IPS-18a (cell line): Measurements from ENCODE around the gene SULF2.

ENCODE experiments used
- H3K27ac ChIP-seq: one replicate; pipeline ENCODE4 v1.5.1; 2013; ENCODE audit warnings: low read length
- H3K27me3 ChIP-seq: one replicate; pipeline ENCODE4 v1.6.1; 2013; ENCODE audit warnings: mild to moderate bottlenecking, low read length; ENCODE audit not compliant: control insufficient read depth, insufficient read depth
- H3K36me3 ChIP-seq: one replicate; pipeline ENCODE4 v1.6.1; 2013; ENCODE audit warnings: low read depth, low read length; ENCODE audit not compliant: control insufficient read depth
- H3K4me1 ChIP-seq: one replicate; pipeline ENCODE4 v1.6.1; 2013; ENCODE audit warnings: low read depth, low read length; ENCODE audit not compliant: control insufficient read depth
- H3K4me3 ChIP-seq: one replicate; pipeline ENCODE4 v1.5.1; 2013; ENCODE audit warnings: low read length
- H3K9ac ChIP-seq: one replicate; pipeline ENCODE4 v1.6.1; 2013; ENCODE audit warnings: mild to moderate bottlenecking, low read length, moderate library complexity
- H3K9me3 ChIP-seq: one replicate; pipeline ENCODE4 v1.6.1; 2013; ENCODE audit warnings: low read depth, low read length; ENCODE audit not compliant: control insufficient read depth

The SULF2 gene

DNA sequence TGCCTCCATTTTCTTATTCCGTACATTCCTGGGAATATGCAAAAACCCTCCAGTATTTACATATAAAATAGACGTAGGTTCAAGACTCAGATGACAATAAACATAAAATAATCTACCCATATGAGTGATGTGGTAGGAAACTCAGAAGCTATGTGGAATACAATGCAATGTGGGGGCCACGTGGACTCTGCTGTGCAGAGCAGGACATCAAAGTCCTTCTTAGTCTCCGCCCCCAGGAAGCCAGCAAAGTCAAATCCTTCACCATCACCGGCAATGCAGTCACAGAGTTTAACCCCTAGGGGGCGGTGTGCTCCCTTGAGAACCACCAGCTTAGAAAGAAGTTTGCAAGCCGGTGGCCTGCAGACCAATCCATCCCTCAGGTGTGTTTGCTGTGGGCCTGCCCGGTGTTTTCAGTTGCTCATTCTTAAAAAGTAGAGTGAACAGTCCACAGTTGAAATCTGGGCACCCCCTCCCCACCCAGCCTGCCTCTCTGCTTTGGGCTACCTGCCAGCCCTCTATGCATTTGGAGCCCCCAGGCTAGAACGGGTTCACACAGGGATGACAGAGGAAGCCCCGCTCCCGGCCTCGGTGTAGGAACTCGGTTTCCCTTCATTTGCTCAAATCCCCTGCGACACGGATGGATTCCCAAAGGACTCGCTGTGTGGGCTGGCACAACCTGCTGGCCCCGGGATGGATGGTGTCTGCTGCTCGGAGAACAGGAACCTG is 59.9 kb downstream of the SULF2 start:
- H3K4me1 ChIP-seq: peaks cover 11% of the 10 kb centered on the region
- no peak overlapping the region for H3K9ac ChIP-seq
- H3K27me3 ChIP-seq: no peaks in the 10 kb centered on the region
- no peaks in the 10 kb centered on the region for H3K36me3 ChIP-seq
- H3K4me3 ChIP-seq: no peak overlapping the region
- H3K9me3 ChIP-seq: no peaks in the 10 kb centered on the region
- H3K27ac ChIP-seq: no peak overlapping the region

DNA sequence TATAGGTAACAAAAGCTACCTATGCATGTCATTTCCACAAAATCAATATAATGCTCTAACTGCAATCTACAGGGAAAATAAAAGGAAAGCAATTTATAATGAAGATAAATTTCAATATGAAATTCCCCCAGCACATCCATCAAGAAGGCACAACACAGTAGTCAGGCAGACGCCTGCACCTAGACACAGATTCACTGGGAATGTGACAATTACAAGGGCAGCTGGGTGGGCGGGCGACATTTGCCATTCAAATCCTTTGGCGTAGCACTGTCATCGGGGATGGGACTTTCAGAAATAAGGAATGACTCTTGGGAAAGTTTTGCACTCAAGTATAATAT is 60.4 kb downstream of the SULF2 start:
- peaks cover 11% of the 10 kb centered on the region for H3K4me1 ChIP-seq
- H3K27me3 ChIP-seq: no peaks in the 10 kb centered on the region
- no peaks in the 10 kb centered on the region for H3K9me3 ChIP-seq
- no peaks in the 10 kb centered on the region for H3K36me3 ChIP-seq
- H3K27ac ChIP-seq: no peak overlapping the region
- H3K9ac ChIP-seq: no peak overlapping the region
- H3K4me3 ChIP-seq: no peak overlapping the region

DNA sequence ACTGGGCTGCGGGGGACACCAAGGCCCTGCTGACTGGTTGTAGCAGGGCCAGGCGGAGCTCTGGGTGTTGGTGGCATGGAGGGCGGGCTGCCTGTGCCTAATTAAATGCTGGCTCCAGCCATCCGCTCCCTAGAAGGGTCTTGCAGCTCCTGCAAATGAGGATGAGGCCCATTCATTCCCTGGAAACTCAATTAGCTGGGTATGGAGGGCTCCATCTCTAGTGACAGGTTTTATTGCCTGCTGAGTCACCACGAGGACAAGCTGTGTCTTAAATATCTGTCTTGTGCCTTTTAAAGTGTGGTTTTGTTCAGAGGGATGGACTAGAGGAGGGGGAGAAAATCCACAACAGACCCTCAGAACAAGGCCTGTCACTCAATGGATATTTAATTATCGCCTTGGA is 60.9 kb downstream of the SULF2 start:
- Histone ChIP-seq H3K27me3 (no peaks in the 10 kb centered on the region), H3K27ac (no peak overlapping the region), H3K36me3 (no peaks in the 10 kb centered on the region), H3K4me1 (peaks cover 11% of the 10 kb centered on the region), H3K4me3 (no peak overlapping the region), H3K9me3 (no peaks in the 10 kb centered on the region), H3K9ac (no peak overlapping the region)

DNA sequence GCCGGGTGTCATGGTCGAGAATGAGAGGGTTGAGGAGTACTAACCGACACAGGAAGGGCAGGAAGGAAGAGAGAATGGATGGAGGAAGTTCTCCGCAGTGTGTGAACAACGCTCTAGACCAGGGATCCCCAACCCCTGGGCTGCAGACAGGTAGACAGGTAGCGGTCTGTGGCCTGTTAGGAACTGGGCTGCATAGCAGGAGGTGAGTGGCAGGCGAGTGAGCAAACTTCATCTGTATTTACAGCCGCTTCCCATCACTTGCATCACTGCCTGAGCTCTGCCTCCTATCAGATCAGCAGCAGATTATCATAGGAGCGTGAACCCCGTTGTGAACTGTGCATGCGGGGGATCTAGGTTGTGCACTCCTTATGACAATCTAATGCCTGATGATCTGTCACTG is 62.0 kb downstream of the SULF2 start:
- H3K36me3 ChIP-seq: no peaks in the 10 kb centered on the region
- H3K4me1 ChIP-seq: peaks cover 11% of the 10 kb centered on the region
- H3K9me3 ChIP-seq: no peaks in the 10 kb centered on the region
- H3K27me3 ChIP-seq: no peaks in the 10 kb centered on the region
- no peak overlapping the region for H3K27ac ChIP-seq
- no peak overlapping the region for H3K9ac ChIP-seq
- H3K4me3 ChIP-seq: no peak overlapping the region

DNA sequence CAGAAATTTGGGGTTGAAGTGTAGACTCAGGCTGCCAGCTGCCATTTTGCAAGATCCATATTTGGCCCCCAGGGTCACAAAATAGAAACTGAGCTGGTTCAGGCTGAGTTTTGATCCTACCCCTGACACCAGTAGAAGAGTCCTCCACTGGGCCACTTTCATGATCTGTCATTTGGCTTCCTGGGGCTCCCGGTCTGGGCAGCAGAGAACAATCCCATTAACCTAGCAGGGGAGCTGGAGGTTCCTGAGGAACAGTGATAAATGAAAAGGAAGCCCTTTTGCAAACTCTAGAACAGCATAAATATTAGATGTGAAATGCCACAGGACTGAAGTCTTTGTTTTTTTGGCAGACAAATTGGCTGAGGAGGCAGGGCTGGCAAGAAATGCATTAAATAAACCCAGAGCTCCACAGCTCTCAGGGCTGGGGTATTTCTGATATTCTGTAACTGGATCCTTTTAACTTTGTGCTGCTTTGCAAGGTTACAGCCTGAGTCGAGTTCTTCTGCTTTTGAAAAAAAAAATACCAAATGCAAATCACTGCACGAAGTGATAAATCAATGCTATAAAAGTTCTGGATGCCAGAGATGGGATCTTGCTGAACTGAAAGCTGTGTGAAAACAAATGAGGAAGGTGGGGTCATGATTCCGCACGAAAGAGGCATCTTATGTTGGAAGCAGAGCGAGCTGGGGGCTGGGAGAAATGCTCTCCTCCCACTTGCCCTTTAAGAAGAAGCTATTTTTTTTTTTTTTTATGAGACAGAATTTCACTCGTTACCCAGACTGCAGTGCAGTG is 64.4 kb downstream of the SULF2 start:
- no peaks in the 10 kb centered on the region for H3K9me3 ChIP-seq
- no peak overlapping the region for H3K4me3 ChIP-seq
- no peak overlapping the region for H3K27ac ChIP-seq
- peaks cover 8% of the 10 kb centered on the region for H3K4me1 ChIP-seq
- H3K36me3 ChIP-seq: no peaks in the 10 kb centered on the region
- H3K9ac ChIP-seq: no peak overlapping the region
- H3K27me3 ChIP-seq: no peaks in the 10 kb centered on the region

DNA sequence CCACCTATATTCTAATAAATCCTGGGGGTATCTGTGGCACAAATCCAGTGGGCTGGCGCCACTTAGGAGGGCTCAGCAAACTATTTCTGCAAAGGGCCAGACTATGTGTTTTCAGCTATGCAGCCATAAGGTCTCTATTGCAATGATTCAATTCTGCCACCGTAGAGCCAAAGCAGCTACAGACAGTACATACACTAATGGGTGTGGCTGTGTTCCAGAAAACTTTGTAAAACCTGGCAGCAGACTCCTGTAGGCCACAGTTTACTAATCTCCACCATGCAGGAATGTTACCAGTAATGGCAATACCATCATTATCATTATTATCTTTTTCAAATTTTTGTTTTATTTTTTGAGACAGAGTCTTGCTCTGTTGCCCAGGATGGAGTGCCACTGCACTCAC is 65.7 kb downstream of the SULF2 start:
- H3K9ac ChIP-seq: no peak overlapping the region
- no peak overlapping the region for H3K4me3 ChIP-seq
- no peaks in the 10 kb centered on the region for H3K27me3 ChIP-seq
- no peaks in the 10 kb centered on the region for H3K36me3 ChIP-seq
- no peak overlapping the region for H3K27ac ChIP-seq
- H3K9me3 ChIP-seq: no peaks in the 10 kb centered on the region
- peaks cover 5% of the 10 kb centered on the region for H3K4me1 ChIP-seq

DNA sequence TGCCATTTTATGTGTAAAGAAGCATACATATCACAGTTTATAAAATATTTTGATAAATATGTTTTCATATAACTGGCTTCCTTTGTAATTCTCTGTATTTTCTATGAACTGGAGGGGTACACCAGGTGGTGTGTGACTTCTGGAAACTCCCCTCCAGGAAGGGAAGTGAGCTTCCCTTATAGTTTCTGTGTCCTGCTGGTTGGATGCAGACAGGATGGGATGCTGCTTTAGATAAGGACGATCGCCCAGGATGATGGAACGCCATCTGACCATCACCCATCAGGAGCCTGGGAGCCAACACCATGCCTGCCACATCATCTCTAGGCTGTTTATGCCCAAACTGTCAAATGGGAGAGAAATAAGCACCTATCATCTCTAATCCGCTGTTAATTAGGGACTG is 66.1 kb downstream of the SULF2 start:
- Histone ChIP-seq H3K27ac (no peak overlapping the region), H3K4me3 (no peak overlapping the region), H3K4me1 (peaks cover 5% of the 10 kb centered on the region), H3K9me3 (no peaks in the 10 kb centered on the region), H3K36me3 (no peaks in the 10 kb centered on the region), H3K9ac (no peak overlapping the region), H3K27me3 (no peaks in the 10 kb centered on the region)

DNA sequence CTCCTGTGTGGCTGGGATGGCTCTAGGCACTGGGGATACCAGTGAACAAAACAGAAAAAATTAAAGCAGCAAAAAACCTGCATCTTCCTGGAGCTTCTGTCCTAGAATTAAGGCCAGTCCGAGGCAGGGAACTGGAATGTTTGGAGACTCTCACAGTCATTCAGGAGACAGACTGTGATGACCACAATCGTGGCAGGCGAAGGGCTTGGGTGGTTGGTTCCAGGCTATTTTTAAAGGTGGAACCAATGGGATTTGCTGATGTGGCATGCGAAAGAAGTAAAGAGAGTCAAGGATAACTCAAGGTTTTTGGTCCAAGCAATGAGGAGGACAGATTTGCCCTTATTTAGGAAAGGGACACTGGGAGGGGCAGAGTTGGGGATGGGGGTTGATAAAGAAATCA is 66.9 kb downstream of the SULF2 start:
- Histone ChIP-seq H3K9me3 (no peaks in the 10 kb centered on the region), H3K4me3 (no peak overlapping the region), H3K9ac (no peak overlapping the region), H3K27me3 (no peaks in the 10 kb centered on the region), H3K4me1 (peaks cover 5% of the 10 kb centered on the region), H3K27ac (no peak overlapping the region), H3K36me3 (no peaks in the 10 kb centered on the region)

DNA sequence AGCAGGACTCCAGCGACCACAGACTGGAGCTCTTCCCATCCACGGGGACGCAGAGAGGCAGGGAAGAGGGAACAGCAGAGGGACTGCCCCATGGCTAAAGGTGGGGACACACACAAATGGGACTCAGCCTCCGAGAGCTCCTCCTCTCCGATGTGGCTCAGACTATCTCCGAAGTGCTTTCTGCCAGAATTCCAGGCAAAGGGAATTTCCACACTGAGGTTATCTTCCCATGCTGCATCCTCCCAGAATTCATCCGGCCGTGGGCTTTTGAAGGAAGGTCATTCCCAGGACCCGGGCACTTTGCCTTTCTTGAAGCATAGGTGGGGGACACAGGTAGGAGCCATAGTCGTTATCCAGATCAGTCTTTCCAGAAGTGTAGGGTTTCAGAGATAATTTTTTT is 67.9 kb downstream of the SULF2 start:
- H3K27ac ChIP-seq: no peak overlapping the region
- no peaks in the 10 kb centered on the region for H3K36me3 ChIP-seq
- H3K4me3 ChIP-seq: no peak overlapping the region
- H3K4me1 ChIP-seq: peaks cover 5% of the 10 kb centered on the region
- no peak overlapping the region for H3K9ac ChIP-seq
- no peaks in the 10 kb centered on the region for H3K27me3 ChIP-seq
- no peaks in the 10 kb centered on the region for H3K9me3 ChIP-seq

DNA sequence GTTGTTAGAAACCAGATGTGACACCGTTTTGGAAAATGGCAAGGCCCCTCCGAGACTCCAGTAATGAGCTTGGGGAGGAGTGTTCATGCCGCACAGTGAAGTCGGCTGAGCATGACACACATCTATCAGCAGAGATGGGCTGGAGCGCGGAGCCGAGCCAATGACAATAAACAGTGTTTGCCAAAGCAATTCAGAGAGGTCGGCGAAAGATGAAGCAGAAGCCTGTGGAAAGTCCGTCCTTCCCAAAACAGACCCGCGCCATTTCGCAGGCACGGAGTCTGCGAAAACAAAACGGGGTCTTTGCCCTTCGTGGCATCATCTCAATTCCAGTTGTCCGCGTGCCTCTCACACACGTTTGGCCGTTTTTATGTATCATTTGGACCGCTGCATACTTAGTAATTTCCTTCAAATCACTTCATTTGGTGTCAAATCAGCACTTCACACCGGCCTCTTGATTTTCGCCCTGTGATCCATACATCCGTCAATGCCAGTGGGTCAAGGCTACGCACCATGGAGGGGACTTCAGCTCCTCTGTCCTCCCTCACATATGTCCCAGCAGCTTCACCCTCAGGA is 71.3 kb downstream of the SULF2 start:
- Histone ChIP-seq H3K9me3 (no peaks in the 10 kb centered on the region), H3K27me3 (no peaks in the 10 kb centered on the region), H3K4me3 (no peak overlapping the region), H3K4me1 (no peaks in the 10 kb centered on the region), H3K36me3 (no peaks in the 10 kb centered on the region), H3K27ac (no peak overlapping the region), H3K9ac (no peak overlapping the region)

DNA sequence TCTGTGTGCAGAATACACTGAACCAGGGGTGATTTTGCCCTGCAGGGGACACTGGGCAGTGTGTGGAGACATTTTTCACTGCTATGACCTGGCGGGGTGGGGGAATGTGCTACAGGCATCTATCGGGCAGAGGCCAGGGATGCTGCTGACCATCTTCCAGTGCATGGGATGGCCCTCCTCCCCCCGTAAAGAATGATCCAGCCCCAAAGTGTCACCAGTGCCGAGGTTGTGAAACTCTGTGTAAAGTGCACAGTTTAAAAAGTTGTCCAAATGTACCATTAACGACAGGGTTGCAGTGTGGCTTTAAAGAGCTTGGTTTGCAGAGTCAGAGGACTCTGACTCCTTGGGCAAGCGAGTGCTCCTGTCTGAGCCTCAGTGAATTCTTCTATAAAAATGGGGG is 72.1 kb downstream of the SULF2 start:
- no peaks in the 10 kb centered on the region for H3K4me1 ChIP-seq
- H3K9me3 ChIP-seq: no peaks in the 10 kb centered on the region
- H3K4me3 ChIP-seq: no peak overlapping the region
- H3K9ac ChIP-seq: no peak overlapping the region
- no peaks in the 10 kb centered on the region for H3K27me3 ChIP-seq
- no peak overlapping the region for H3K27ac ChIP-seq
- no peaks in the 10 kb centered on the region for H3K36me3 ChIP-seq
